Caki2 (cell line): ENCODE results near the gene SS18L1. TPM values are rescaled to one million over a fixed set of nuclear protein-coding genes. Genes with fewer than 3 reads are reported as not detected.
"Not testable (repeated sequence)": the region's sequence is repeated elsewhere in the genome, so short reads cannot be mapped to it uniquely, and the experiment has no call there.

ENCODE experiments used
- DNase-seq: peaks from one replicate; pipeline ENCODE4 v3.0.0-alpha.2; 2015; ENCODE audit warnings: low read depth
- in situ Hi-C: cut with HindIII; loops from 2 replicates; pipeline ENCODE4 v1.10.0; 2016; ENCODE audit warnings: low sequenced_read_pairs, low pct_unique_long_range_greater_than_20kb, mixed read lengths
- total RNA-seq: library from RNA; depleted of rRNA; stranded (reverse); fragments of >200 nt; shearing (Covaris generic); gene quantifications from 2 replicates; pipeline ENCODE4 v1.2.3, GENCODE V29; 2014; ENCODE audit warnings: low replicate concordance

SS18L1 gene
- total RNA-seq, 1 experiment from 2014 or later, result 8.2 TPM

- no peak for DNase-seq
- in situ Hi-C loops, result no loop called here
Observed at GRCh38 chr20:62147125-62147524, 3.6 kb downstream of the SS18L1 start.

GRCh38 chr20:62147528-62147927 is 4.0 kb downstream of the SS18L1 start:
- DNase-seq, result no peak
- in situ Hi-C loops, result no loop called here

GRCh38 chr20:62148383-62148782 is 4.8 kb downstream of the SS18L1 start:
- DNase-seq, in situ Hi-C loops: not testable (repeated sequence)

- no peak for DNase-seq
- in situ Hi-C loops, result no loop called here
Observed at GRCh38 chr20:62148908-62149314, 5.3 kb downstream of the SS18L1 start.

- no peak for DNase-seq
- in situ Hi-C loops, result no loop called here
Observed at GRCh38 chr20:62149532-62150309, 6.2 kb downstream of the SS18L1 start.

GRCh38 chr20:62150310-62150575 is 6.7 kb downstream of the SS18L1 start:
- in situ Hi-C loops, result no loop called here
- DNase-seq, result no peak

GRCh38 chr20:62151225-62151624 is 7.7 kb downstream of the SS18L1 start:
- in situ Hi-C loops, result no loop called here
- DNase-seq, result no peak

- in situ Hi-C loops, result no loop called here
- no peak for DNase-seq
Observed at GRCh38 chr20:62151835-62152364, 8.3 kb downstream of the SS18L1 start.

- in situ Hi-C loops, result no loop called here
- DNase-seq, result peak; percentile 53
Observed at GRCh38 chr20:62155428-62156253, 12.1 kb downstream of the SS18L1 start.

GRCh38 chr20:62156254-62156556 is 12.6 kb downstream of the SS18L1 start:
- no peak for DNase-seq
- in situ Hi-C loops, result no loop called here

GRCh38 chr20:62156592-62157386 is 13.2 kb downstream of the SS18L1 start:
- DNase-seq, result peak; percentile 23

GRCh38 chr20:62157387-62158087 is 14.0 kb downstream of the SS18L1 start:
- no peak for DNase-seq
- in situ Hi-C loops, result no loop called here

More at GRCh38 chr20:62156592-62157386, 13.2 kb downstream of the SS18L1 start:
- in situ Hi-C loops, result no loop called here

- in situ Hi-C loops, result no loop called here
- no peak for DNase-seq
Observed at GRCh38 chr20:62158088-62158400, 14.5 kb downstream of the SS18L1 start.

- DNase-seq, result no peak
Observed at GRCh38 chr20:62158541-62158940, 15.0 kb downstream of the SS18L1 start.

GRCh38 chr20:62159052-62159451 is 15.5 kb downstream of the SS18L1 start:
- in situ Hi-C loops, result no loop called here
- DNase-seq, result no peak

More at GRCh38 chr20:62158541-62158940, 15.0 kb downstream of the SS18L1 start:
- in situ Hi-C loops, result no loop called here

GRCh38 chr20:62159839-62160238 is 16.3 kb downstream of the SS18L1 start:
- in situ Hi-C loops, result no loop called here
- DNase-seq, result peak; percentile 51

- in situ Hi-C loops, result no loop called here
- DNase-seq, result no peak
Observed at GRCh38 chr20:62160253-62160652, 16.7 kb downstream of the SS18L1 start.

GRCh38 chr20:62160876-62161275 is 17.3 kb downstream of the SS18L1 start:
- DNase-seq, result no peak
- in situ Hi-C loops, result no loop called here
